ENCODE measurements around the gene THOC5. TPM values are rescaled to one million over a fixed set of nuclear protein-coding genes. Genes with fewer than 3 reads are reported as not detected.
"Not testable (repeated sequence)": the region's sequence is repeated elsewhere in the genome, so short reads cannot be mapped to it uniquely, and the experiment has no call there.

Gene THOC5
- total and polyA plus RNA-seq, 2 of the 4 experiments (the other 2 are of a cell fraction), result 68.4 to 73.7 TPM

DNA sequence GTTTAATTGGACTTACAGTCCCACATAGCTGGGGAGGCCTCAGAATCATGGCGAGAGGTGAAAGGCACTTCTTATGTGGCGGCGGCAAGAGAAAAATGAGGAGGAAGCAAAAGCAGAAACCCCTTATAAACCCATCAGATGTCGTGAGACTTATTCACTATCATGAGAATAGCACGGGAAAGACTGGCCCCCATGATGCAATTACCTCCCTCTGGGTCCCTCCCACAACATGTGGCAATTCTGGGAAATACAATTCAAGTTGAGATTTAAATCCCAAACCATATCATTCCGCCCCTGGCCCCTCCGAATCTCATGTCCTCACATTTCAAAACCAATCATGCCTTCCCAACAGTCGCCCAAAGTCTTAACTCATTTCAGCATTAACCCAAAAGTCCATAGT lies 8.5 kb downstream of the THOC5 start:
- H3K23ac ChIP-seq (ENCODE audit: low read depth, low read length); CTCF ChIA-PET; H3K4me2 ChIP-seq (ENCODE audit: low read depth, low read length); H3K4ac ChIP-seq (ENCODE audit: low read depth, low read length); H2AK5ac ChIP-seq (ENCODE audit: low read depth, low read length); H2AK9ac ChIP-seq (replicated peaks; ENCODE audit: low read depth, low read length, poor library complexity); H3K4me1 ChIP-seq (ENCODE audit: control insufficient read depth, insufficient read depth, low read length); H3K18ac ChIP-seq (ENCODE audit: low read depth, low read length); H2AFZ ChIP-seq (replicated peaks; ENCODE audit: low read length, poor library complexity); H2BK20ac ChIP-seq (ENCODE audit: low read depth, low read length); H2BK5ac ChIP-seq (ENCODE audit: low read depth, low read length, poor library complexity, severe bottlenecking); H3K27ac ChIP-seq (ENCODE audit: insufficient read depth, low read length); H4K8ac ChIP-seq (ENCODE audit: low read depth in 2 of 2, low read length in 2 of 2); H3K56ac ChIP-seq (ENCODE audit: extremely low read depth, insufficient read depth, low read length); BruUV-seq (replicated peaks); DNase-seq; H4K91ac ChIP-seq (ENCODE audit: insufficient read depth, low read depth, low read length); dilution Hi-C loops (cut with HindIII; ENCODE audit: low sequenced_read_pairs, unreplicated experiment); H3K9ac ChIP-seq (ENCODE audit: low read depth, low read length); H3K14ac ChIP-seq (replicated peaks; ENCODE audit: low read depth, low read length); intact Hi-C loops (cut with micrococcal nuclease); H3K9me1 ChIP-seq (ENCODE audit: insufficient read depth, low read length); in situ Hi-C loops (cut with MboI; ENCODE audit: low sequenced_read_pairs); ATAC-seq (ENCODE audit: low read depth); H3K27me3 ChIP-seq (ENCODE audit: control insufficient read depth, insufficient read depth, low read length); H3K9me3 ChIP-seq (ENCODE audit: control insufficient read depth, insufficient read depth, low read length); H2BK120ac ChIP-seq (ENCODE audit: low read depth, low read length); H4K20me1 ChIP-seq (ENCODE audit: insufficient read depth, low read length); H4K5ac ChIP-seq (ENCODE audit: low read depth, low read length); H3K4me3 ChIP-seq (ENCODE audit: insufficient read depth, low read depth, low read length); H2BK15ac ChIP-seq (ENCODE audit: low read depth, low read length); POLR2A ChIA-PET (ENCODE audit: unreplicated experiment): not testable (repeated sequence)
- Histone ChIP-seq H3K36me3 (ENCODE audit: control insufficient read depth, insufficient read depth, low read length) (peaks cover 60% of the 10 kb centered on the region), H3K79me1 (ENCODE audit: low read depth in 1 of 2, low read length in 2 of 2) (peaks cover 16 to 21% of the 10 kb centered on the region in 2 experiments)
- 79% methylated on average over 3 of the region's 8 CpGs; no CpG with 5 or more reads in 1 of the 2 experiments for WGBS, 2 experiments (ENCODE audit: extremely low coverage in 2 of 2, insufficient read length in 1 of 2)
